Measurements from ENCODE around the gene TSEN34.

DNA sequence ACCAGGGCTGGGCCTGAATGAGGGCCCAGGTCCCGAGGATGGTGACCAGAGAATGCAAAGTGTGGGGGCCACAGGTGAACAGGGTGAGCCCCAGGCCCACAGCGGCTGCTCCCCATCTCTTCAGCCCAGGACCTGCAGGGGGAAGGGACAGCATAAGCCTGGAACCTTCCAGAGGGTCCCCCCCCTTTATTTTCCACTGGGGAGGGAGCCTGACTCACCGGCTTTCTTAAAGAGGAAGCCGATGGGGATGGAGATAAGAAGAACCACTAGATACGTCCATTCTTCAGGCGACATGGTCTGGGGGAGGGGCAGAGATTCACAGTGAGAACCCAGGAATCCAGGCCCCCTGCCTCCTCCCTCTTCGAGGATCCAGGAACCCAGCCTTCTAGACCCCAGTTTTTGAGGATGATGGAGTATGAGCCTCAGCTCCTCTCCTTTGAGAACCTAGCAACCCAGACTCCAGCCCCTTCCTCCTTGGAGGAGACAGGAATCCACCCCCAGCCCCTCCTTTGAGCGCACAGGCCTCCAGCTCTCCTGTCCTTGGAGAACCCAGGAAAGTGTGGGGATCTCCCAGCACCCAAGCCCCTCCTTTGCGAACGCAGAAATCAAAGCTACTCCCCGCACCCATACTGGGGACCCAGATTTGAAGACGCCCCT is 2.8 kb upstream of the TSEN34 start:
- TF ChIP-seq EP300 (IDR thresholded peaks at IDR 0.05): no peak
- no peak for TF ChIP-seq POLR2A (IDR thresholded peaks at IDR 0.05)

Data from upper lobe of left lung (tissue), 4 donors.